OCI-LY1 (cell line): ENCODE results near the gene NOL8.

Experiments
- CTCF ChIP-seq: fragments of 200-600 bp; sonication (generic), shearing (Covaris generic); IDR thresholded peaks from 2 replicates; pipeline ENCODE4 v1.5.1; 2017; ENCODE audit warnings: mild to moderate bottlenecking, antibody characterized with exemption, low read length, moderate library complexity, mixed read lengths
- EZH2 ChIP-seq: fragments of 200-600 bp; sonication (generic), shearing (Covaris generic); IDR thresholded peaks from 2 replicates; pipeline ENCODE4 v1.8.0; 2017; ENCODE audit warnings: borderline replicate concordance, mixed run types, mild to moderate bottlenecking, antibody characterized with exemption, low read length, moderate library complexity, mixed read lengths

DNA sequence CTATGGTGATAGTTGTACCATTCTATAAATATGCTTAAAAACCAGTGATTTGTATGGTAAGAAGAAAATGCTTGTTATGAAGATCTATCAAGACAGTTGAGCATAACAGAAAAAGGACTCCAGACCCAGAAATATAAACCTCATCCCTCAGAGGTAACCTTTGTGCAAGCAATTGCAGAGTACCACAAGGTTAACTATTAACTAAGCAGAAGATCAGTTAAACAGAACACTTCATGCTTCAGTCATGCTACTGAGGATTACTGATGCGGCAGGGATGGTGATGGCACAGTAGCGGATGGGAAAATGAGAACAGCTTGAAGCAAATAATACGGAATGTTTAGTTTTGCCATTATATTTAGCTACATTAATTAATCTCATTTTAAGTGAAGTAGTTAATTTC, 77.2 kb downstream of the NOL8 start:
- TF ChIP-seq EZH2 (no peak), CTCF (no peak)
